Astrocyte of the spinal cord (primary cell): ENCODE results near the gene SMIM11.
A peak's percentile ranks its signal among the peaks of the same experiment; 100 is the strongest.
"Not testable (repeated sequence)": the region's sequence is repeated elsewhere in the genome, so short reads cannot be mapped to it uniquely, and the experiment has no call there.

Experiments
- DNase-seq: peaks from one replicate; pipeline ENCODE4 v3.0.0; 2011; ENCODE audit warnings: low read depth, low spot score
- H3K4me3 ChIP-seq: 2 replicates; pipeline ENCODE4 v1.5.1; 2011; ENCODE audit warnings: low read depth, mild to moderate bottlenecking, low read length, moderate library complexity
- in situ Hi-C: cut with HindIII; loops from 2 replicates; pipeline ENCODE4 v1.10.0; 2017; ENCODE audit warnings: low sequenced_read_pairs
- TF ChIP-seq, protein P1 (sequence below): IDR thresholded peaks from 2 replicates; pipeline ENCODE4 v1.5.1; 2012; ENCODE audit warnings: low read depth, mild to moderate bottlenecking, low read length, inconsistent platforms

SMIM11 gene

GRCh38 chr21:34374940-34375618 lies at the start of gene SMIM11:
Gene SMIM11, plus strand, starts transcription at chr21:34375507. Its CDS starts 3,998 bp downstream, at chr21:34379505.
- DNase-seq, H3K4me3 ChIP-seq, in situ Hi-C loops: not testable (repeated sequence)

DNA sequence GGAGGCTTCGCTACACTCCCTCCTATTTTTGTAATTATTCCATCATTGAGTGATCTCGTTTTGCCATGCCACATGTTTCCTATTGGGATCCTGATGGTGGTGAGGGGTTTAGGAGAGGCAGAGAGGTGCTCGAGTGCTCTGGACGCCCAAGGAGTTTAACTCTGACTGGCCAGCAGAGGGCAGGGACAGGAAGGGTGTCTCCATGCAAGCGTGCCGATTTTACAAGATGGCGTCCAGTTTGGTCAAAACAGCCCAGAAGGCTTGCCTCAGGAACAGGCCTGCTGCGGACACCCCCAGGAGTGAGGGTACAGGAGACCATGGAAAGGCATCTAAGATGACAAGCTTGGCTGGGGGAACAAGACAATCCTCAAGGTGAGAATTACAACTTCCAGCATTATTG lies 45.3 kb upstream of the SMIM11 start:
- TF ChIP-seq, protein P1, sequence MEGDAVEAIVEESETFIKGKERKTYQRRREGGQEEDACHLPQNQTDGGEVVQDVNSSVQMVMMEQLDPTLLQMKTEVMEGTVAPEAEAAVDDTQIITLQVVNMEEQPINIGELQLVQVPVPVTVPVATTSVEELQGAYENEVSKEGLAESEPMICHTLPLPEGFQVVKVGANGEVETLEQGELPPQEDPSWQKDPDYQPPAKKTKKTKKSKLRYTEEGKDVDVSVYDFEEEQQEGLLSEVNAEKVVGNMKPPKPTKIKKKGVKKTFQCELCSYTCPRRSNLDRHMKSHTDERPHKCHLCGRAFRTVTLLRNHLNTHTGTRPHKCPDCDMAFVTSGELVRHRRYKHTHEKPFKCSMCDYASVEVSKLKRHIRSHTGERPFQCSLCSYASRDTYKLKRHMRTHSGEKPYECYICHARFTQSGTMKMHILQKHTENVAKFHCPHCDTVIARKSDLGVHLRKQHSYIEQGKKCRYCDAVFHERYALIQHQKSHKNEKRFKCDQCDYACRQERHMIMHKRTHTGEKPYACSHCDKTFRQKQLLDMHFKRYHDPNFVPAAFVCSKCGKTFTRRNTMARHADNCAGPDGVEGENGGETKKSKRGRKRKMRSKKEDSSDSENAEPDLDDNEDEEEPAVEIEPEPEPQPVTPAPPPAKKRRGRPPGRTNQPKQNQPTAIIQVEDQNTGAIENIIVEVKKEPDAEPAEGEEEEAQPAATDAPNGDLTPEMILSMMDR, result no peak
- DNase-seq, result no peak
- in situ Hi-C loops, result no loop called here
- H3K4me3 ChIP-seq, result no peak overlapping the region

GRCh38 chr21:34331726-34332125 lies 43.6 kb upstream of the SMIM11 start:
- H3K4me3 ChIP-seq, result no peak overlapping the region

GRCh38 chr21:34332347-34332746 lies 43.0 kb upstream of the SMIM11 start:
- H3K4me3 ChIP-seq, result no peak overlapping the region
- TF ChIP-seq, protein P1, result no peak
- in situ Hi-C loops, result no loop called here
- DNase-seq, result no peak

More at GRCh38 chr21:34331726-34332125, 43.6 kb upstream of the SMIM11 start:
- no peak for DNase-seq
- TF ChIP-seq, protein P1, result no peak
- in situ Hi-C loops, result no loop called here

DNA sequence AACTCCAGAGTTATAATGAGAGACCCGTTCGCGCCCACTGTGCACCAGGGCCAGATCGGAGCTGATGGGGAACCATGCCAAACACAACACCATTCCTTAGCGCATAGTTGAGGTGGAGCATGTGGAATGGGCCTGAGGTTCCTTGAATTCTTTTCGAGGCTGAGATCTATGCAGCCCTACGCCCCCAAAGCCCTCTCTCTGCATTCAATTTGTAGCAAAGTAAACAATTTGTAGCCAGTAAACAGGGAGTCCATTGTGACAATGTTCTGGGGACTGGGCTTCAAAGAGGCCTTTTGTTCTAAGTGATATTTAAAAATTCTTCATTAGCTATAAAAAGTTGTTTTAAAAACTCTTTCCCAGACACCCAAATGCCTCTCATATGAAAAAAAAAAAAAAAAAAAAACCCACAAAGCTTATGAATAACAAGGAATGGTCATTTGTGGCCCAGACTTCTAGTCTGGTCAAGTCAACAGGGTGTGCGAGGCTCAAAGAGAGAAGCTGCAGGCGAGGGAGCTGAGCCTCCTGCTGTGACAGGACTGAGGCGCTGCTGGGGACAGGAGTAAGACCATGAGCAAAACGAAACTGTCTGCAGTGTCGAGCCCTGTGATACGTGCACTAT lies 42.1 kb upstream of the SMIM11 start:
- DNase-seq, result peak; percentile 64
- no peak overlapping the region for H3K4me3 ChIP-seq
- in situ Hi-C loops, result no loop called here
- TF ChIP-seq, protein P1, result no peak

DNA sequence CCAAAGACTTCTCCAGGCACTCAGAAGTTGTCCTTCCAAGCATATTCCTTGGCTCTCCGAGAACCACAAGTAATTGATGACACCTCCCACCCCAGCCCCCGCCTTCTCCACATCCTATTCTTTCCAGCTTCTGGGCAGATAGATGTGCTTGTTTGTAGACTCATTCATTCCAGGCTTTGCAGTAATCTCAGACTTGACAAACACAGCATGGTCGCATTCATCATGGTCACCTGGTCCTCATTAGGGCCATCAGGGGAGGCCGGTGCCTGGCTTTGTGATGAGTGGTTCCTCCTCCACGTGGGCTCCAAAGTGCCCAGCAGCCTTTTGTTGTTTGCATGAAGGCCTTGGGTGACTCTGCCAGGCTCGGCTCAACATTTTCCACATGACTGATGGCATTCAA lies 40.0 kb upstream of the SMIM11 start:
- no peak for DNase-seq
- in situ Hi-C loops, result no loop called here
- no peak overlapping the region for H3K4me3 ChIP-seq
- TF ChIP-seq, protein P1, result no peak

DNA sequence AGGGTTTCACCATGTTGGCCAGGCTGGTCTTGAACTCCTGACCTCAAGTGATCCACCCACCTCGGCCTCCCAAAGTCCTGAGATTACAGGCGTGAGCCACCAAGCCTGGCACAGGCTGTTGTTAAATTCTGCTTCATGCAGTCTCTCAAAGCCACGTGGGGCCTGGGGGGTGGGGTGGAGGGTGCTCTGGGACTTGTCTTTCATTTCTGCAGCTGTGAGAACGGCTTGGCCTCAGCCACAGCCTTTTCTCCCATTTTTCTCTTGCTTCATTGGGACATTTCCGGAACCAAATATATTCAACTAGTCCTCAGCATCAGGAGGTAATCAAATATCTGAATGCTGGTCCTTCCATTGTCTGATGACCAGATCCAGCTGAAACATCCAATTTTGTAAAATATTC lies 39.1 kb upstream of the SMIM11 start:
- H3K4me3 ChIP-seq, result no peak overlapping the region
- no peak for DNase-seq
- in situ Hi-C loops, result no loop called here
- TF ChIP-seq, protein P1, result no peak
